ENCODE results near the gene KLF6.

- TF ChIP-seq CTCF (conservative IDR thresholded peaks at IDR 0.05; ENCODE audit: low read depth, low read length) (no peak), EZH2 (IDR thresholded peaks at IDR 0.05; ENCODE audit: borderline replicate concordance, low read depth, low read length, poor library complexity, severe bottlenecking) (no peak)
These were observed 25.6 kb downstream of the KLF6 start for GRCh38 chr10:3759397-3759796.

Data from A673 (cell line).